ENCODE results near the gene BCL2L13.

BCL2L13 gene

DNA sequence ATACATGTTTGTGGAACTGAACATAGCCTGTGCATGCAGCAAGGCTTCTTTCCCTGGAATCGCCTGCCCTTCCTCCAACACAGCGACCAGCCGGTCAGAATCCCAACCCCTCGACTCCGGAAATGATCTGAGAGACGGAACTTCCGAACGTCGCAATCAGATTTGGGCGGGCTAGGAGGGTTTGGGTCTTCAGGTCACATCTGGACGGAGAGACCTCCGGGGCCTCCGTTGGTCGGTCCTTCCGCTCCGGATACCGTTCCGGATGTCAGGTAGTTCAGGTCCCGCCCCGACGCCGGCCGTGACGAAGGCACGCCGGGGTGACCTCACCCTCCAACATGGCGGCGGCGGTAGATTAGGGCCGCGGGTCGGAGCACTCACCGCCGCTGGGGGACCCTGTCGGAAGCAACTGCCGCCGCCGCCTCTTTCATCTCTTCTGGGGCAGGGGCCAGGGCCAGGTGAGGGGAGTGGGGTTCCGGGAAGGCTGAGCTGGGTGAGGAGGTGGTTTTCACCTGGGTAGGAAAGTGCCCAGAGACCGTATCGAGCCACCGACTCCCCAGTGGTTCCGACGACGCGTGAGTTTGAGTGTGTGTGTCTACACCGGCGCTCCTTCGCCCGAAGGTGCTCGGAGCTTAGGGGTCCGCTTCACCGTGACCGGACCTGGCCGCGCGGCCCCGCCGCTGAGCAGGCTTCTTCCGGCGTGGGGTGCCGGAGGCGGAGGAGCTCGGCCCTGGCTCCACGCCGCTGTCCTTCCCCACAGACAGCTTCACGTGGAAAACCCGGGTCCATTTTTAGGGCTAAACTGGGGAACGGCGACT, at the start of gene BCL2L13:
TSS of gene BCL2L13 (plus strand) at position 326 of the 815 bp plus-strand sequence. CDS start 16,955 bp downstream, outside the sequence.
- Histone ChIP-seq H3K27me3 (ENCODE audit: control insufficient read depth, insufficient read depth, low read length) (no peaks in the 10 kb centered on the region), H3K27ac (ENCODE audit: low read depth, low read length) (peak within 1 kb of the TSS; percentile 94), H3K9ac (ENCODE audit: low read length) (peak within 1 kb of the TSS; percentile 99), H3K36me3 (ENCODE audit: control insufficient read depth, insufficient read depth, low read length) (no peaks in the 10 kb centered on the region), H3K4me3 (ENCODE audit: low read length) (peak within 1 kb of the TSS; percentile 86), H3K4me1 (ENCODE audit: control insufficient read depth, insufficient read depth, low read length) (peaks cover 12% of the 10 kb centered on the region)

DNA sequence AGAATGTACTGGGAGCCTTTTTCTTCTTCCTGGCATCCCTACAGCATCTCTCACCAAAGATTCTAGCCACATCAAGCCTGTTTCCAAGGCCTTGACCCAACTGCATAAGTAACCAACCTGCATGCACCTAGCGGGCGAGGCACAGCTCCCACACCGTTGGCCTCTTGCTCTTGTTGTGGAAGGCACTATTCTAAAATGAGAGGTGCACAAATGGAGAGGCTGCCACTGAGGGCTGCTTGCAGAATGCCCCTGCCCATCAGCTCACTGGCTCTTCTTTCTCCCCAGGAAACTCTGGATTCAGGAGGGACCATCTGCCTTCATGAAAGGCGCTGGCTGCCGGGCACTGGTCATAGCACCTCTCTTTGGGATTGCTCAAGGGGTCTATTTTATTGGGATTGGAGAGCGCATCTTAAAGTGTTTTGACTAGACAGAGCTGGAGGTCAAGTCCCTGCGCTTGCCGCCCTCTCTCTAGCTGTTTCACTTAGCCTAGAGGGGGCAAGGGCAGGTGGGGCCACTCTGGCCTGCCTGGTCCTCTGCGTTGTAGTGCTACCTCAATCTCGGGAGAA, 48.7 kb upstream of the BCL2L13 start:
- Histone ChIP-seq H3K4me1 (ENCODE audit: control insufficient read depth, insufficient read depth, low read length) (no peaks in the 10 kb centered on the region), H3K27ac (ENCODE audit: low read depth, low read length) (no peak overlapping the region), H3K4me3 (ENCODE audit: low read length) (no peak overlapping the region), H3K27me3 (ENCODE audit: control insufficient read depth, insufficient read depth, low read length) (no peaks in the 10 kb centered on the region), H3K36me3 (ENCODE audit: control insufficient read depth, insufficient read depth, low read length) (peaks cover 17% of the 10 kb centered on the region), H3K9ac (ENCODE audit: low read length) (no peak overlapping the region)

- Histone ChIP-seq H3K27ac (ENCODE audit: low read depth, low read length) (no peak overlapping the region), H3K4me3 (ENCODE audit: low read length) (no peak overlapping the region), H3K9ac (ENCODE audit: low read length) (no peak overlapping the region), H3K27me3 (ENCODE audit: control insufficient read depth, insufficient read depth, low read length) (no peaks in the 10 kb centered on the region), H3K36me3 (ENCODE audit: control insufficient read depth, insufficient read depth, low read length) (peaks cover 17% of the 10 kb centered on the region), H3K4me1 (ENCODE audit: control insufficient read depth, insufficient read depth, low read length) (no peaks in the 10 kb centered on the region)
Observed at GRCh38 chr22:17590586-17590985, 48.0 kb upstream of the BCL2L13 start.

DNA sequence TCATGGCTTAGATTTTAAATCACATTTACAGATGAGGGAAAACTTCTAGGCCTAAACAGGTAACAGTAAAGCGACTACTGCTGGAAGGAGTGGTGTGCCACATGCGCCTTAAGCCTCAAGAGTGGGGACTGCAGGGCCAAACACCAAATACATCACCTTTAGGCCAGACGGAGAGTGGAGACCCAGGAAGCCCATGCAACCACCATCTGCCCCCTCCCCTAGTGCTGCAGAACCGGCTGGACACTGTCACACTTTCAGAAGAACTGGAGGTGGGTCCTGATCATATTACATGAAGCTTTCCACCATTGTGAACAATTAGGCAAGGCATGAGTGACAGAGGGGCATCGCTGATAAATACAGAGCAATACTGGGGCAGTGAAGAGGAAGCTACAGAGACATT, 46.4 kb upstream of the BCL2L13 start:
- Histone ChIP-seq H3K27ac (ENCODE audit: low read depth, low read length) (no peak overlapping the region), H3K4me3 (ENCODE audit: low read length) (no peak overlapping the region), H3K4me1 (ENCODE audit: control insufficient read depth, insufficient read depth, low read length) (no peaks in the 10 kb centered on the region), H3K27me3 (ENCODE audit: control insufficient read depth, insufficient read depth, low read length) (no peaks in the 10 kb centered on the region), H3K36me3 (ENCODE audit: control insufficient read depth, insufficient read depth, low read length) (peaks cover 27% of the 10 kb centered on the region), H3K9ac (ENCODE audit: low read length) (no peak overlapping the region)

DNA sequence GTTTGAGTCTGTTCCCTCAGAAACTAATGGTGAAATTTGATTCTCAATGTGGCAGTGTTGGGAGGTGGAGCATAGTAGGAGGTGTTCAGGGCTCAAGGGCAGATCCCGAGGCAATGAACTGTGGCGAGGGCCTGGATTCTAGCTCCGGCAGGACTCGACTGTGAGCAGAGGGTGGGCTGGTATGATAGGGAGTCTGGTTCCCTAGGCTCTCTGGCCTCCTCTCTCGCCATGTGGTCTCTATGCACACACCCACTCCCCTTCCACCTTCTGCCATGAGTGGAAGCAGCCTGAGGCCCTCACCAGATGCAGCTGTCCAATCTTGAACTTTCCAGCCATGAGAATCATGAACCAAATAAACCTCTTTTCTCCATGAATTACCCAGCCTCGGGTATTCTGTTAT, 42.3 kb upstream of the BCL2L13 start:
- Histone ChIP-seq H3K4me3 (ENCODE audit: low read length) (no peak overlapping the region), H3K4me1 (ENCODE audit: control insufficient read depth, insufficient read depth, low read length) (peaks cover 3% of the 10 kb centered on the region), H3K9ac (ENCODE audit: low read length) (no peak overlapping the region), H3K36me3 (ENCODE audit: control insufficient read depth, insufficient read depth, low read length) (peaks cover 37% of the 10 kb centered on the region), H3K27me3 (ENCODE audit: control insufficient read depth, insufficient read depth, low read length) (no peaks in the 10 kb centered on the region), H3K27ac (ENCODE audit: low read depth, low read length) (no peak overlapping the region)

- Histone ChIP-seq H3K27ac (ENCODE audit: low read depth, low read length) (peak overlapping the region; percentile 37), H3K4me3 (ENCODE audit: low read length) (no peak overlapping the region), H3K36me3 (ENCODE audit: control insufficient read depth, insufficient read depth, low read length) (peaks cover 34% of the 10 kb centered on the region), H3K4me1 (ENCODE audit: control insufficient read depth, insufficient read depth, low read length) (peaks cover 3% of the 10 kb centered on the region), H3K9ac (ENCODE audit: low read length) (no peak overlapping the region), H3K27me3 (ENCODE audit: control insufficient read depth, insufficient read depth, low read length) (no peaks in the 10 kb centered on the region)
Observed at GRCh38 chr22:17597217-17597616, 41.3 kb upstream of the BCL2L13 start.

GRCh38 chr22:17598318-17598717, 40.2 kb upstream of the BCL2L13 start:
- peak overlapping the region; percentile 50 for H3K27ac ChIP-seq (ENCODE audit: low read depth, low read length)
- H3K9ac ChIP-seq (ENCODE audit: low read length) = no peak overlapping the region
- H3K27me3 ChIP-seq (ENCODE audit: control insufficient read depth, insufficient read depth, low read length) = no peaks in the 10 kb centered on the region
- peaks cover 27% of the 10 kb centered on the region for H3K36me3 ChIP-seq (ENCODE audit: control insufficient read depth, insufficient read depth, low read length)
- peaks cover 3% of the 10 kb centered on the region for H3K4me1 ChIP-seq (ENCODE audit: control insufficient read depth, insufficient read depth, low read length)
- no peak overlapping the region for H3K4me3 ChIP-seq (ENCODE audit: low read length)

- H3K27ac ChIP-seq (ENCODE audit: low read depth, low read length) = no peak overlapping the region
- H3K27me3 ChIP-seq (ENCODE audit: control insufficient read depth, insufficient read depth, low read length) = no peaks in the 10 kb centered on the region
- no peak overlapping the region for H3K9ac ChIP-seq (ENCODE audit: low read length)
- no peak overlapping the region for H3K4me3 ChIP-seq (ENCODE audit: low read length)
- H3K36me3 ChIP-seq (ENCODE audit: control insufficient read depth, insufficient read depth, low read length) = peaks cover 24% of the 10 kb centered on the region
- peaks cover 3% of the 10 kb centered on the region for H3K4me1 ChIP-seq (ENCODE audit: control insufficient read depth, insufficient read depth, low read length)
Observed at GRCh38 chr22:17601031-17601430, 37.5 kb upstream of the BCL2L13 start.

DNA sequence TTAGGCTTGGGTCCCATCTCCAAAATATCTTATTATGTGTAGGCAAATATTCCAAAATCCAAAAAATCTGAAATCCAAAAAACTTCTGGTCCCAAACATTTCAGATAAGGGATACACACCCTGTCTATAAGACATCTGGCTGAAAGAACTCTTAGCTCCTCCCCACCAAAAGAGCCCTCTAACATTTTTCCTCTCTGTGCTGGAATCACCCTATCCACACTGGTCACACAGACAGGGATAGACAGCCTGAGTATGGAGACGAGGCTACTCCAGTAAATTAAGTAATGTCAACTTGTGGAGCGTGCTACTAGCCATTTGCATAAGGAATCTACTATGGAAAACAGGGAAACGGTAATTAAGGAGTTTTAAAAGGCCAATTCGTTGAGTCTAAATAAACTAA, 34.9 kb upstream of the BCL2L13 start:
- H3K36me3 ChIP-seq (ENCODE audit: control insufficient read depth, insufficient read depth, low read length) = peaks cover 11% of the 10 kb centered on the region

DNA sequence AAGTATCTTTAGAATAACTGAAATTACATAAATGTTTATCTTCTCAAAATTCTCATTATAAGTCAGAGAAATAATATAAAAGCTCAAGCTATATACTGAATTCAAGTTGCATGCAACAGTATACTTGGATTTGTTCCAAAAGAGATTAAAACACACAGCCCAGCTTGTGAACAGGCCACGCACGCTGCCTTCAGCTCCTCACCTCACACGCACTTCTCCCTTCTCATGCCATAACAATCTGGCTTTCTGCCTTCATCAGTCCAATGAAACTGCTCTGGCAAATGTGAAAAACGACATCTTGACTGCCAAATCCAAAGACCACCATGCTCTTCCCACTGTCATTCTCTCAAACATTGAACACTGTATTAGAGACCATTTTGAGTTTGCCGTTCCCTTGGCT, 32.1 kb upstream of the BCL2L13 start:
- H3K9ac ChIP-seq (ENCODE audit: low read length) = no peak overlapping the region
- peaks cover 9% of the 10 kb centered on the region for H3K36me3 ChIP-seq (ENCODE audit: control insufficient read depth, insufficient read depth, low read length)
- H3K27ac ChIP-seq (ENCODE audit: low read depth, low read length) = peak overlapping the region; percentile 68
- no peaks in the 10 kb centered on the region for H3K27me3 ChIP-seq (ENCODE audit: control insufficient read depth, insufficient read depth, low read length)
- H3K4me3 ChIP-seq (ENCODE audit: low read length) = no peak overlapping the region
- H3K4me1 ChIP-seq (ENCODE audit: control insufficient read depth, insufficient read depth, low read length) = peaks cover 2% of the 10 kb centered on the region

More for the DNA sequence above, 34.9 kb upstream of the BCL2L13 start:
- Histone ChIP-seq H3K4me3 (ENCODE audit: low read length) (no peak overlapping the region), H3K27ac (ENCODE audit: low read depth, low read length) (no peak overlapping the region), H3K27me3 (ENCODE audit: control insufficient read depth, insufficient read depth, low read length) (no peaks in the 10 kb centered on the region), H3K9ac (ENCODE audit: low read length) (no peak overlapping the region), H3K4me1 (ENCODE audit: control insufficient read depth, insufficient read depth, low read length) (peaks cover 4% of the 10 kb centered on the region)

GRCh38 chr22:17607891-17608521, 30.6 kb upstream of the BCL2L13 start:
- Histone ChIP-seq H3K4me3 (ENCODE audit: low read length) (no peak overlapping the region), H3K9ac (ENCODE audit: low read length) (no peak overlapping the region), H3K27ac (ENCODE audit: low read depth, low read length) (peak overlapping the region; percentile 17), H3K4me1 (ENCODE audit: control insufficient read depth, insufficient read depth, low read length) (peaks cover 2% of the 10 kb centered on the region), H3K27me3 (ENCODE audit: control insufficient read depth, insufficient read depth, low read length) (no peaks in the 10 kb centered on the region), H3K36me3 (ENCODE audit: control insufficient read depth, insufficient read depth, low read length) (peaks cover 18% of the 10 kb centered on the region)

DNA sequence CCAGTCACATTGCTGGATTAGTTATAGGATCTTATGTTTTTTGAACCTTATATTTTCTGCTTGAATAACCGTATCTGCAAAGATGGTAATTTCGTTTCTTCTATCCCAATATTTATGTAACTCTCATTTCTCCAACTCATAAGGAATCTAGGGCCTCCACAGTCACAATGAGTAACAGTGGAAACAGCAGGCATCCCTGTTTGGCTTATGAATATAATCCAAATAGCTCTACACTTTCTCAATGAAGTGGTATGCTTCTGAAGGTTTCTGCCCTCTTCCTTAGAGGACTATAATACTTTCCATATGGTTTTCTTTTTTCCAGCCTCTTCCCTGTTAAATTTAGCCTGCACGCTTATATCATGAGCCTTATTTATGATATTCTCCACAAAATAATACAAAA, 26.5 kb upstream of the BCL2L13 start:
- Histone ChIP-seq H3K36me3 (ENCODE audit: control insufficient read depth, insufficient read depth, low read length) (peaks cover 18% of the 10 kb centered on the region), H3K27me3 (ENCODE audit: control insufficient read depth, insufficient read depth, low read length) (no peaks in the 10 kb centered on the region), H3K4me3 (ENCODE audit: low read length) (no peak overlapping the region), H3K4me1 (ENCODE audit: control insufficient read depth, insufficient read depth, low read length) (no peaks in the 10 kb centered on the region), H3K9ac (ENCODE audit: low read length) (no peak overlapping the region), H3K27ac (ENCODE audit: low read depth, low read length) (no peak overlapping the region)

Data from rectal smooth muscle tissue (tissue), 1 donor.